Natural killer cell (primary cell): ENCODE results near the gene ANKRD63. TPM values are rescaled to one million over a fixed set of nuclear protein-coding genes. Genes with fewer than 3 reads are reported as not detected.

Source experiments
- ATAC-seq, 3 donors: fragments of 150-1000 bp in 2 of 3; fragments of 200-7000 bp in 1 of 3; cut with Tn5 transposase; 1 replicate in 1 of 3; 2 replicates in 2 of 3; pipeline ENCODE4 v1.10.0; 2021; ENCODE audit warnings: mild to moderate bottlenecking in 2 of 3, moderate library complexity in 2 of 3
- DNase-seq, 2 donors: peaks; one replicate each; pipeline versions ENCODE4 v3.0.0 to v3.0.0-alpha.2; 2013 to 2021; ENCODE audit warnings: mixed read lengths in 1 of 2
- H3K27ac ChIP-seq: one replicate; pipeline ENCODE4 v1.5.1; 2013; ENCODE audit warnings: mild to moderate bottlenecking, low read length
- H3K27me3 ChIP-seq: one replicate; pipeline ENCODE4 v1.6.1; 2013; ENCODE audit warnings: low read length; ENCODE audit not compliant: control insufficient read depth, insufficient read depth
- H3K36me3 ChIP-seq: one replicate; pipeline ENCODE4 v1.6.1; 2013; ENCODE audit warnings: low read length; ENCODE audit not compliant: control insufficient read depth, insufficient read depth
- H3K4me1 ChIP-seq: one replicate; pipeline ENCODE4 v1.6.1; 2013; ENCODE audit warnings: low read length; ENCODE audit not compliant: control insufficient read depth, insufficient read depth
- H3K4me3 ChIP-seq: one replicate; pipeline ENCODE4 v1.5.1; 2013; ENCODE audit warnings: low read length
- H3K9me3 ChIP-seq: one replicate; pipeline ENCODE4 v1.6.1; 2013; ENCODE audit warnings: low read length; ENCODE audit not compliant: control insufficient read depth, insufficient read depth
- H3K27ac Mint-ChIP-seq, 2 donors: one replicate each; pipeline ENCODE4 v1.8.0; 2022; ENCODE audit warnings: mild to moderate bottlenecking in 2 of 2, mixed read lengths in 2 of 2, moderate library complexity in 1 of 2
- H3K27me3 Mint-ChIP-seq, 2 donors: one replicate each; pipeline ENCODE4 v1.8.0; 2022; ENCODE audit warnings: low read depth in 2 of 2, mixed read lengths in 2 of 2
- H3K36me3 Mint-ChIP-seq: one replicate; pipeline ENCODE4 v1.8.0; 2022; ENCODE audit warnings: mixed read lengths
- H3K4me1 Mint-ChIP-seq, 2 donors: one replicate each; pipeline ENCODE4 v1.8.0; 2022; ENCODE audit warnings: mixed read lengths in 2 of 2
- H3K4me3 Mint-ChIP-seq: one replicate; pipeline ENCODE4 v1.8.0; 2022; ENCODE audit warnings: mild to moderate bottlenecking, moderate library complexity, mixed read lengths
- H3K9me3 Mint-ChIP-seq, 2 donors: one replicate each; pipeline ENCODE4 v1.8.0; 2022; ENCODE audit warnings: mixed read lengths in 2 of 2
- CTCF ChIP-seq: fragments of 200-600 bp; IDR thresholded peaks from one replicate; pipeline ENCODE4 v1.8.0; 2022; ENCODE audit warnings: antibody characterized with exemption
- WGBS: methylation state at CpG from one replicate; pipeline ENCODE4 v1.1.7; 2013; ENCODE audit warnings: missing lambda C conversion rate; ENCODE audit not compliant: insufficient coverage; 5-methylcytosine and 5-hydroxymethylcytosine counted together
- intact Hi-C: fragments of 100-400 bp; cut with micrococcal nuclease; formaldehyde crosslinking; loops from one replicate; pipeline ENCODE4 v1.14.2; 2022
- total RNA-seq, 4 donors: library from RNA; stranded (reverse); fragments of 120-200 nt in 1 of 4; gene quantifications; one replicate each; pipeline versions ENCODE4 v1.2.3 to v1.2.4, GENCODE V29; 2013 to 2022

The ANKRD63 gene
- total RNA-seq, 3 donors from 2014 or later (not counting 1 experiment from before 2014, with no cell fraction given): not detected

- Mint-ChIP-seq H3K36me3 (no peaks in the 10 kb centered on the region), H3K4me3 (no peak overlapping the region), H3K4me1 (peaks cover 7 to 11% of the 10 kb centered on the region in 2 donors), H3K27ac (no peak overlapping the region), H3K27me3 (peaks cover 14 to 22% of the 10 kb centered on the region in 2 donors), H3K9me3 (no peaks in the 10 kb centered on the region)
- DNase-seq (no peak), ATAC-seq (no peak)
- H3K27ac ChIP-seq: no peak overlapping the region
- intact Hi-C loops: no loop called here
- H3K4me1 ChIP-seq: peaks cover 11% of the 10 kb centered on the region
- H3K9me3 ChIP-seq: no peaks in the 10 kb centered on the region
- WGBS: 99% methylated on average over 10 of the region's 10 CpGs
- TF ChIP-seq CTCF: no peak
- no peak overlapping the region for H3K4me3 ChIP-seq
- no peaks in the 10 kb centered on the region for H3K36me3 ChIP-seq
- H3K27me3 ChIP-seq: peaks cover 13% of the 10 kb centered on the region
Observed at GRCh38 chr15:40242213-40242599, 40.7 kb downstream of the ANKRD63 start.

- Histone ChIP-seq H3K9me3 (no peaks in the 10 kb centered on the region), H3K36me3 (no peaks in the 10 kb centered on the region), H3K4me3 (no peak overlapping the region), H3K4me1 (peaks cover 11% of the 10 kb centered on the region), H3K27ac (no peak overlapping the region), H3K27me3 (peaks cover 13% of the 10 kb centered on the region)
- no peak for ATAC-seq
- peaks cover 16 to 25% of the 10 kb centered on the region in 2 donors for H3K27me3 Mint-ChIP-seq
- no peaks in the 10 kb centered on the region for H3K36me3 Mint-ChIP-seq
- no peak for DNase-seq
- WGBS: 94% methylated on average over 14 of the region's 14 CpGs
- no peak for TF ChIP-seq CTCF
- H3K4me1 Mint-ChIP-seq: peaks cover 7 to 11% of the 10 kb centered on the region in 2 donors
- H3K9me3 Mint-ChIP-seq: no peaks in the 10 kb centered on the region
- no peak overlapping the region for H3K4me3 Mint-ChIP-seq
- no peak overlapping the region for H3K27ac Mint-ChIP-seq
- intact Hi-C loops: no loop called here
Observed at GRCh38 chr15:40241269-40242212, 41.3 kb downstream of the ANKRD63 start.

DNA sequence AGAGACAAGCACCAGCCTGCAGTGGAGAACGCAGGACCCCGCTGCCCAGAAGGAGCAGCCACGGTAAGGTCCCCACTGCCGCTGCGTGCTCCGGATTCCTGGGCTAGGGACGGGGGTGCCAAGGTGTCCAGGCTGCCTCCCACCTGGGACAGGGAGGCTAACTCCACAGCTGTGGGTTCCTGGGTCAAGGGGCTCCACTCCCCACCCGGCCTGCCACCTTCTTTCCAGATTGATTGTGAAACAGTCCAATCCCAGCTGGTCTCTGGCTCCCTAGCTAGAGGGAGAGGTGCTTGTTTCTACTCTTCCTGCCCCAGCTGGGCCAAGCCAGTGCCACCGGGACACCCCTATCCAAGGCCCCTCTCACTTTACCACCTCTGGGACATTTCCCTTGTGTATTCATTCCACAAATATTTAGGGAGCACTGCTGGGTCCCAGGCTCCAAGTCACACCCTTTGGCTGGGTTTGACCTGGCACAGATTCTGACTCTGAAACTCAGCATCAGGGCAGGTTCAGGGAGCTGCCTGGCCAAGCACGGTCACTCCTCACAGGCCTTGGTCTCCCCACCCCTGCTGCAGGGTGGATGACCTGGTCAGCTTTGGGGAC lies 42.1 kb downstream of the ANKRD63 start:
- no peak overlapping the region for H3K4me3 Mint-ChIP-seq
- DNase-seq: no peak
- no peak overlapping the region for H3K27ac ChIP-seq
- WGBS: 92% methylated on average over 10 of the region's 10 CpGs
- no peaks in the 10 kb centered on the region for H3K36me3 Mint-ChIP-seq
- ATAC-seq: no peak
- no peaks in the 10 kb centered on the region for H3K9me3 ChIP-seq
- intact Hi-C loops: no loop called here
- no peak overlapping the region for H3K4me3 ChIP-seq
- H3K4me1 Mint-ChIP-seq: peaks cover 7 to 11% of the 10 kb centered on the region in 2 donors
- H3K4me1 ChIP-seq: peaks cover 11% of the 10 kb centered on the region
- H3K27me3 Mint-ChIP-seq: peaks cover 16 to 25% of the 10 kb centered on the region in 2 donors
- peaks cover 13% of the 10 kb centered on the region for H3K27me3 ChIP-seq
- H3K27ac Mint-ChIP-seq: no peak overlapping the region
- no peaks in the 10 kb centered on the region for H3K36me3 ChIP-seq
- no peak for TF ChIP-seq CTCF
- no peaks in the 10 kb centered on the region for H3K9me3 Mint-ChIP-seq
